Stimulated activated CD4-positive, alpha-beta T cell treated with anti-CD3 and anti-CD28 coated beads, TNF-alpha, amount 100 ng/mL, for 24 hours (primary cell): Measurements from ENCODE around the gene CD63.

Experiments used
- DNase-seq, 3 experiments: peaks; one replicate each; pipeline ENCODE4 v3.0.0-alpha.2; 2020; ENCODE audit warnings: low read depth in 3 of 3

The CD63 gene

GRCh38 chr12:55706568-55707218 is 22.1 kb downstream of the CD63 start:
- DNase-seq, result no peak

- no peak for DNase-seq
These were observed 22.9 kb downstream of the CD63 start for GRCh38 chr12:55705782-55706402.

- DNase-seq, result no peak
These were observed 23.7 kb downstream of the CD63 start for GRCh38 chr12:55704824-55705718.

GRCh38 chr12:55703901-55704761 is 24.7 kb downstream of the CD63 start:
- DNase-seq, result no peak

- DNase-seq, result no peak
These were observed 25.5 kb downstream of the CD63 start for GRCh38 chr12:55703288-55703687.

GRCh38 chr12:55702861-55703260 is 25.9 kb downstream of the CD63 start:
- no peak for DNase-seq

GRCh38 chr12:55700255-55701018 is 28.4 kb downstream of the CD63 start:
- no peak for DNase-seq

- no peak for DNase-seq
These were observed 29.2 kb downstream of the CD63 start for GRCh38 chr12:55699471-55700055.

- no peak for DNase-seq
These were observed 29.8 kb downstream of the CD63 start for GRCh38 chr12:55698965-55699364.

GRCh38 chr12:55698241-55698955 is 30.4 kb downstream of the CD63 start:
- DNase-seq, result no peak

- DNase-seq, result no peak
These were observed 31.1 kb downstream of the CD63 start for GRCh38 chr12:55697686-55698085.

GRCh38 chr12:55696796-55697462 is 31.9 kb downstream of the CD63 start:
- no peak for DNase-seq

GRCh38 chr12:55696141-55696540 is 32.7 kb downstream of the CD63 start:
- no peak for DNase-seq

- no peak for DNase-seq
These were observed 33.5 kb downstream of the CD63 start for GRCh38 chr12:55695349-55695748.

GRCh38 chr12:55694651-55695050 is 34.2 kb downstream of the CD63 start:
- DNase-seq, result no peak

GRCh38 chr12:55694188-55694515 is 34.7 kb downstream of the CD63 start:
- DNase-seq, result no peak

- no peak for DNase-seq
These were observed 35.3 kb downstream of the CD63 start for GRCh38 chr12:55693323-55694187.

GRCh38 chr12:55692631-55693322 is 36.0 kb downstream of the CD63 start:
- no peak for DNase-seq
